ENCODE data around the gene CYP1A1.

CYP1A1 gene

GRCh38 chr15:74683758-74684157, 41.6 kb downstream of the CYP1A1 start:
- Mint-ChIP-seq H3K27ac (no peak overlapping the region), H3K36me3 (ENCODE audit: low read depth) (peaks cover 23% of the 10 kb centered on the region), H3K27me3 (no peaks in the 10 kb centered on the region), H3K9me3 (peaks cover 10% of the 10 kb centered on the region), H3K4me3 (no peak overlapping the region), H3K4me1 (no peaks in the 10 kb centered on the region)
- DNase-seq (no peak), ATAC-seq (no peak)

DNA sequence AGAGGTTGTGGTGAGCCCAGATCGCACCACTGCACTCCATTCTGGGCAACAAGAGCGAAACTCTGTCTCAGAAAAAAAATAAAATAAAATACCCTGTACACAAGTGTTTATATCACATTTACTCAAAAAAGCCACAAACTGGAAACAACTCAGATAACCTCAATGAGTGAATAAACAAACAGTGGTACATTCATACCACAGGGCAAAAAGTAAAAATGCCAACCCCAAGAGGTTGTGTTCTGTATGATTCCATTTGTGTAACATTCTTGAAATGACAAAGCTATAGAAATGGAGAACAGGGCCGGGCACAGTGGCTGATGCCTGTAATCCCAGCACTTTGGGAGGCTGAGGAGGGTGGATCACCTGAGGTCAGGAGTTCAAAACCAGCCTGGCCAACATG, 42.4 kb downstream of the CYP1A1 start:
- Mint-ChIP-seq H3K9me3 (peaks cover 10% of the 10 kb centered on the region), H3K27me3 (no peaks in the 10 kb centered on the region), H3K27ac (no peak overlapping the region), H3K36me3 (ENCODE audit: low read depth) (peaks cover 23% of the 10 kb centered on the region), H3K4me3 (no peak overlapping the region), H3K4me1 (peaks cover 2% of the 10 kb centered on the region)
- ATAC-seq: no peak
- DNase-seq: no peak

GRCh38 chr15:74680456-74680855, 44.9 kb downstream of the CYP1A1 start:
- Mint-ChIP-seq H3K9me3 (peaks cover 8% of the 10 kb centered on the region), H3K4me1 (peaks cover 7% of the 10 kb centered on the region), H3K4me3 (no peak overlapping the region), H3K27me3 (no peaks in the 10 kb centered on the region), H3K27ac (no peak overlapping the region), H3K36me3 (ENCODE audit: low read depth) (peaks cover 19% of the 10 kb centered on the region)
- DNase-seq (no peak), ATAC-seq (no peak)

GRCh38 chr15:74676801-74677200, 48.5 kb downstream of the CYP1A1 start:
- Mint-ChIP-seq H3K4me3 (no peak overlapping the region), H3K27me3 (no peaks in the 10 kb centered on the region), H3K9me3 (no peaks in the 10 kb centered on the region), H3K27ac (no peak overlapping the region), H3K4me1 (peaks cover 7% of the 10 kb centered on the region), H3K36me3 (ENCODE audit: low read depth) (peaks cover 17% of the 10 kb centered on the region)
- ATAC-seq: no peak
- DNase-seq: no peak

DNA sequence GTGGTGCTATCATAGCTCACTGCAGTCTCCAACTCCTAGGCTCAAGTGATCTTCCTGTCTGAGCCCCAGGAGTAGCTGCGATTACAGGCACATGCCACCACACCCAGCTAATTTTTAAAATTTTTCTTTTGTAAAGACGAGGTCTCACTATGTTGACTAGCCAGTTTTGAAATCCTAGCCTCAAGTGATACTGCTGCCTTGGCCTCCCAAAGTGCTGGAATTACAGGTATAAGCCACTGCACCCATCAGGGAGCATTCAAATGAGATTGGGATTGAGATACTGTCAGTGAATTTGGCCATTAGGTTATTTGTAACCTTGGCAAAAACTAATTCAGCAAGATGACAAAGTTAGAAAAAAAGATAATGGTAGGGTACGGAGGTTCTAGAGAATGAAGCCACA, 51.2 kb downstream of the CYP1A1 start:
- H3K27ac Mint-ChIP-seq: no peak overlapping the region
- peaks cover 29% of the 10 kb centered on the region for H3K36me3 Mint-ChIP-seq (ENCODE audit: low read depth)
- no peaks in the 10 kb centered on the region for H3K9me3 Mint-ChIP-seq

GRCh38 chr15:74669627-74670026, 55.7 kb downstream of the CYP1A1 start:
- no peaks in the 10 kb centered on the region for H3K9me3 Mint-ChIP-seq

More for the DNA sequence above, 51.2 kb downstream of the CYP1A1 start:
- Mint-ChIP-seq H3K4me3 (no peak overlapping the region), H3K27me3 (no peaks in the 10 kb centered on the region), H3K4me1 (peaks cover 7% of the 10 kb centered on the region)
- DNase-seq: no peak
- no peak for ATAC-seq

More at GRCh38 chr15:74669627-74670026, 55.7 kb downstream of the CYP1A1 start:
- no peak for ATAC-seq
- no peaks in the 10 kb centered on the region for H3K4me1 Mint-ChIP-seq
- no peak for DNase-seq
- no peak overlapping the region for H3K4me3 Mint-ChIP-seq
- peaks cover 32% of the 10 kb centered on the region for H3K36me3 Mint-ChIP-seq (ENCODE audit: low read depth)
- no peak overlapping the region for H3K27ac Mint-ChIP-seq
- no peaks in the 10 kb centered on the region for H3K27me3 Mint-ChIP-seq
